Left ventricle myocardium inferior (tissue), 1 donor: Measurements from ENCODE around the gene MAGEF1. TPM values are rescaled to one million over a fixed set of nuclear protein-coding genes. Genes with fewer than 3 reads are reported as not detected.

Source experiments
- DNase-seq: peaks from one replicate; pipeline ENCODE4 v3.0.0-alpha.2; 2020
- H3K27ac ChIP-seq: fragments of 200-600 bp; replicated peaks from 2 replicates; pipeline ENCODE4 v1.8.0; 2021
- H3K27me3 ChIP-seq: fragments of 200-600 bp; 2 replicates; pipeline ENCODE4 v1.8.0; 2021; ENCODE audit warnings: low read depth
- H3K36me3 ChIP-seq: fragments of 200-600 bp; 2 replicates; pipeline ENCODE4 v1.8.0; 2021
- H3K4me1 ChIP-seq: fragments of 200-600 bp; 2 replicates; pipeline ENCODE4 v1.8.0; 2021
- H3K4me3 ChIP-seq: fragments of 200-600 bp; 2 replicates; pipeline ENCODE4 v1.8.0; 2021; ENCODE audit warnings: mild to moderate bottlenecking, moderate library complexity
- H3K9me3 ChIP-seq: fragments of 200-600 bp; replicated peaks from 2 replicates; pipeline ENCODE4 v1.8.0; 2021
- CTCF ChIP-seq: fragments of 200-600 bp; IDR thresholded peaks from 2 replicates; pipeline ENCODE4 v1.8.0; 2021; ENCODE audit warnings: antibody characterized with exemption, mild to moderate bottlenecking, borderline replicate concordance
- intact Hi-C: fragments of 100-400 bp; cut with micrococcal nuclease; formaldehyde crosslinking; loops from one replicate; pipeline ENCODE4 v1.11.0; 2022
- total RNA-seq: library from RNA; stranded (reverse); fragmentation: NEBNext Ultra II Directional; extraction: Animal tissue kit (Norgen Biotek cat#: 25700); gene quantifications from one replicate; pipeline ENCODE4 v1.2.1, GENCODE V29; 2021
- donor health status: DM: no; HTN: yes; CAD: no; lungs with severe emphysema.

MAGEF1 gene
- total RNA-seq, 1 donor from 2014 or later = 35.7 TPM

- DNase-seq = no peak
- no peaks in the 10 kb centered on the region for H3K36me3 ChIP-seq
- no peaks in the 10 kb centered on the region for H3K9me3 ChIP-seq
- no peak overlapping the region for H3K27ac ChIP-seq
- no peak for TF ChIP-seq CTCF
- no peaks in the 10 kb centered on the region for H3K27me3 ChIP-seq
- H3K4me3 ChIP-seq = no peak overlapping the region
- peaks cover 3% of the 10 kb centered on the region for H3K4me1 ChIP-seq
- intact Hi-C loops = no loop called here
These were observed 13.4 kb upstream of the MAGEF1 start for GRCh38 chr3:184725176-184725719.

GRCh38 chr3:184724699-184725098 is 12.8 kb upstream of the MAGEF1 start:
- peaks cover 3% of the 10 kb centered on the region for H3K4me1 ChIP-seq
- H3K9me3 ChIP-seq = no peaks in the 10 kb centered on the region
- no peaks in the 10 kb centered on the region for H3K36me3 ChIP-seq
- H3K27me3 ChIP-seq = no peaks in the 10 kb centered on the region
- intact Hi-C loops = no loop called here
- no peak overlapping the region for H3K27ac ChIP-seq
- TF ChIP-seq CTCF = no peak
- H3K4me3 ChIP-seq = no peak overlapping the region
- no peak for DNase-seq

- no peaks in the 10 kb centered on the region for H3K27me3 ChIP-seq
- H3K4me1 ChIP-seq = peaks cover 19% of the 10 kb centered on the region
- H3K9me3 ChIP-seq = no peaks in the 10 kb centered on the region
- intact Hi-C loops = no loop called here
- no peaks in the 10 kb centered on the region for H3K36me3 ChIP-seq
- no peak for TF ChIP-seq CTCF
- no peak overlapping the region for H3K27ac ChIP-seq
- no peak overlapping the region for H3K4me3 ChIP-seq
- DNase-seq = no peak
These were observed 7.8 kb upstream of the MAGEF1 start for GRCh38 chr3:184719709-184720108.

GRCh38 chr3:184718431-184718830 is 6.6 kb upstream of the MAGEF1 start:
- Histone ChIP-seq H3K27ac (no peak overlapping the region), H3K36me3 (no peaks in the 10 kb centered on the region), H3K27me3 (no peaks in the 10 kb centered on the region), H3K4me1 (peaks cover 19% of the 10 kb centered on the region), H3K9me3 (no peaks in the 10 kb centered on the region), H3K4me3 (no peak overlapping the region)
- DNase-seq = no peak
- no peak for TF ChIP-seq CTCF
- intact Hi-C loops = no loop called here

GRCh38 chr3:184717399-184717983 is 5.6 kb upstream of the MAGEF1 start:
- intact Hi-C loops = no loop called here
- peaks cover 22% of the 10 kb centered on the region for H3K4me1 ChIP-seq
- TF ChIP-seq CTCF = no peak
- no peaks in the 10 kb centered on the region for H3K27me3 ChIP-seq
- no peaks in the 10 kb centered on the region for H3K9me3 ChIP-seq
- H3K4me3 ChIP-seq = no peak overlapping the region
- no peaks in the 10 kb centered on the region for H3K36me3 ChIP-seq
- no peak for DNase-seq
- H3K27ac ChIP-seq = peak overlapping the region; percentile 71
